HepG2 (cell line): ENCODE data around the gene NADK2. TPM values are rescaled to one million over a fixed set of nuclear protein-coding genes. Genes with fewer than 3 reads are reported as not detected.

Source experiments
- BRCA1 ChIP-seq: sonication (generic); formaldehyde crosslinking; IDR thresholded peaks from 2 replicates; pipeline ENCODE4 v1.4.0; 2020; ENCODE audit warnings: missing genetic modification reagents
- CC2D1A ChIP-seq: sonication (generic); formaldehyde crosslinking; IDR thresholded peaks from 2 replicates; pipeline ENCODE4 v1.8.1; 2023; ENCODE audit warnings: mild to moderate bottlenecking, missing genetic modification reagents
- DMAP1 ChIP-seq: IDR thresholded peaks from 2 replicates; pipeline ENCODE4 v1.6.1; 2016
- HCFC1 ChIP-seq: fragments of 150-350 bp; IDR thresholded peaks from 2 replicates; pipeline ENCODE4 v1.6.1; 2014; ENCODE audit warnings: low read depth, low read length
- HDAC1 ChIP-seq: sonication (generic); formaldehyde crosslinking; IDR thresholded peaks from 2 replicates; pipeline ENCODE4 v1.5.1; 2020; ENCODE audit warnings: mild to moderate bottlenecking, missing genetic modification reagents
- KAT2B ChIP-seq: fragments of 150-350 bp; IDR thresholded peaks from 2 replicates; pipeline ENCODE4 v1.6.1; 2014; ENCODE audit warnings: low read depth, low read length, borderline replicate concordance
- MZF1 ChIP-seq: sonication (generic); formaldehyde crosslinking; IDR thresholded peaks from 2 replicates; pipeline ENCODE4 v1.8.1; 2023; ENCODE audit warnings: mild to moderate bottlenecking, missing genetic modification reagents, borderline replicate concordance
- NCOA2 ChIP-seq: sonication (generic); formaldehyde crosslinking; IDR thresholded peaks from 2 replicates; pipeline ENCODE4 v1.8.0; 2022; ENCODE audit warnings: inconsistent platforms
- NFIB ChIP-seq: sonication (generic); formaldehyde crosslinking; IDR thresholded peaks from 2 replicates; pipeline ENCODE4 v1.9.0; 2021; ENCODE audit warnings: missing genetic modification reagents, mild to moderate bottlenecking, borderline replicate concordance
- PCBP2 ChIP-seq: fragments of 200-400 bp; formaldehyde crosslinking; optimal IDR thresholded peaks from 2 replicates; pipeline ENCODE3; 2018; ENCODE audit warnings: low read length, low read depth; ENCODE audit not compliant: poor library complexity, severe bottlenecking
- RARA ChIP-seq: IDR thresholded peaks from 2 replicates; pipeline ENCODE4 v1.6.1; 2016; ENCODE audit warnings: missing genetic modification reagents, missing compliant biosample characterization
- RFX1 ChIP-seq: fragments of 450-650 bp; IDR thresholded peaks from 2 replicates; pipeline ENCODE4 v1.6.1; 2017
- SETDB1 ChIP-seq: sonication (generic); formaldehyde crosslinking; IDR thresholded peaks from 2 replicates; pipeline ENCODE4 v1.5.1; 2020; ENCODE audit warnings: missing genetic modification reagents, mild to moderate bottlenecking, borderline replicate concordance
- SNAPC2 ChIP-seq: sonication (generic); formaldehyde crosslinking; IDR thresholded peaks from 2 replicates; pipeline ENCODE4 v1.8.1; 2022; ENCODE audit warnings: mild to moderate bottlenecking, missing genetic modification reagents
- SP5 ChIP-seq: IDR thresholded peaks from 2 replicates; pipeline ENCODE4 v1.6.1; 2016; ENCODE audit warnings: low read depth, borderline replicate concordance
- SUZ12 ChIP-seq: fragments of 150-350 bp; IDR thresholded peaks from 2 replicates; pipeline ENCODE4 v1.6.1; 2014; ENCODE audit warnings: low read depth, low read length
- TOPORS ChIP-seq: sonication (generic); formaldehyde crosslinking; IDR thresholded peaks from 2 replicates; pipeline ENCODE4 v1.8.0; 2023; ENCODE audit warnings: mild to moderate bottlenecking, missing genetic modification reagents
- ZC3H13 ChIP-seq: sonication (generic); formaldehyde crosslinking; IDR thresholded peaks from 2 replicates; pipeline ENCODE4 v1.8.1; 2023; ENCODE audit warnings: mild to moderate bottlenecking, missing genetic modification reagents, moderate library complexity
- ZNF30 ChIP-seq: sonication (generic); formaldehyde crosslinking; IDR thresholded peaks from 2 replicates; pipeline ENCODE4 v1.5.0; 2020; ENCODE audit warnings: mild to moderate bottlenecking, missing genetic modification reagents
- ZNF33B ChIP-seq: sonication (generic); formaldehyde crosslinking; IDR thresholded peaks from 2 replicates; pipeline ENCODE4 v1.5.1; 2020; ENCODE audit warnings: mild to moderate bottlenecking, missing genetic modification reagents
- polyA plus RNA-seq, 8 experiments: library from polyadenylated mRNA; depleted of rRNA in 3 of 8; stranded (reverse) in 7 of 8; unstranded in 1 of 8; fragments of >200 nt; fragmentation: Illumina TruSeq in 4 of 8; extraction: Trizol in 4 of 8; gene quantifications; 2 replicates each; pipeline versions ENCODE4 v1.2.1 to v1.2.3, GENCODE V29; 2011 to 2016; ENCODE audit warnings: low read depth in 4 of 8, missing spikeins in 1 of 8, mixed read lengths in 1 of 8; ENCODE audit not compliant: insufficient read depth in 1 of 8
- total RNA-seq, 5 experiments: library from RNA; depleted of rRNA; stranded (reverse); fragments of >200 nt; fragmentation: Illumina TruSeq; extraction: Trizol; gene quantifications; 2 replicates each; pipeline ENCODE4 v1.2.3, GENCODE V29; 2016; ENCODE audit warnings: low read depth in 1 of 5
- TF ChIP-seq, protein P1 (sequence below): sonication (generic); formaldehyde crosslinking; IDR thresholded peaks from 2 replicates; pipeline ENCODE4 v1.9.0; 2021; ENCODE audit warnings: missing genetic modification reagents, borderline replicate concordance
- TF ChIP-seq, protein P2 (sequence below), 2 experiments: sonication (generic) in 1 of 2; formaldehyde crosslinking in 1 of 2; IDR thresholded peaks; 2 replicates each; pipeline versions ENCODE4 v1.4.0 to v1.6.1; 2018 to 2020; ENCODE audit warnings: missing genetic modification reagents in 2 of 2, borderline replicate concordance in 1 of 2, low read depth in 1 of 2, mild to moderate bottlenecking in 1 of 2, missing biosample characterization in 1 of 2
- TF ChIP-seq, protein P3 (sequence below): IDR thresholded peaks from 2 replicates; pipeline ENCODE4 v1.4.0; 2020; ENCODE audit warnings: mild to moderate bottlenecking, missing genetic modification reagents

The NADK2 gene
- total and polyA plus RNA-seq, 2 of the 13 experiments (the other 11 are each of a cell fraction or from before 2014, with no cell fraction given), result 13.9 to 71.4 TPM

DNA sequence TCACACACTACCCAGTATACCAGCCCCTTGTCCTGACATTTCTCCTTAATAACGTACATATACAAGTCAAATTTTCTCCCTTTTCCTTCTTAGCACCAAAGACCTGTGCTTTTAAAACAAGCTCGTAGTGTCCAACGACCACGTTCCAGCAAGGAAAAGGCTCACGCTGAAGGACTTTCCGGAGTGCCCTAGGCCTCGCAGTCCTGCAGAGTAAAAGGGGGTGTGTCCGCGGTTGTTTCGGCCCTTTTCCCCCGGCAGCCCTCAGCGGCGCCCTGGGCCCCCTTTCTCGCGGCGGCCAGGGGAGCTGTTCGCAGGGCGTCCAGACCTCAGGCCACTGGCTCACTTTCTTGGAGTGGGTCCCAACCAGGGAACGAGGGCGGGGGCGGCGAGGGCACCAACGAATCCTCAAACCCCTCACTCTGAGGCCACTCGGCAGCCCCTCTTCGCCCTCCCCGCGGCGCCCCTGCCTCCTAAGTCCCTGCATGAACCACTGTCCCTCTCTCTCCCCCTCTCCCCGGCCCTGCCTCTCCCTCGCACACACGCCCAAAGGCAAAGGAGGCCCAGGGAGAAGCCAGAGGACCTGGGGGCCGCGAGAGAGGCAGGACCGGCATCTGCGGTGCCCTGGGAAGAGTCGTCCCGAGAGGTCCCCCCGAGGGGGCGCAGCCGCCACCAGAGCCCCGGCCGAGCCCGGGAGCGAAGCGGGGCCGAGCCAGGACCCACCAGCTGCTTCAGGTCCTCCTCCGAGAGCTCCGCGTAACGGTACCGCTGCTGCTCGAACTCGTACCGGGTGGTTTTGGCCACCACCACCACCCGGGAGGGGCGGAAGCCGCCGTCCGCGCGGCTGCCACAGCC, 720 bp downstream of the NADK2 start (continued):
- TF ChIP-seq SUZ12 (no peak), SETDB1 (CRISPR knock-in tag) (no peak), DMAP1 (CRISPR knock-in tag) (no peak), PCBP2 (no peak), NCOA2 (CRISPR knock-in tag) (no peak), ZC3H13 (CRISPR knock-in tag) (no peak), ZNF33B (CRISPR knock-in tag) (no peak), SNAPC2 (CRISPR knock-in tag) (0 out of 2 replicates have a peak, but pooled peaks have one; percentile 49), MZF1 (no peak), RFX1 (no peak), KAT2B (no peak), CC2D1A (CRISPR knock-in tag) (no peak), HDAC1 (CRISPR knock-in tag) (0 out of 2 replicates have a peak, but pooled peaks have one; percentile 48), BRCA1 (no peak), NFIB (CRISPR knock-in tag) (no peak), SP5 (no peak), TOPORS (no peak), RARA (no peak), ZNF30 (CRISPR knock-in tag) (no peak), HCFC1 (no peak)
- TF ChIP-seq, protein P1, sequence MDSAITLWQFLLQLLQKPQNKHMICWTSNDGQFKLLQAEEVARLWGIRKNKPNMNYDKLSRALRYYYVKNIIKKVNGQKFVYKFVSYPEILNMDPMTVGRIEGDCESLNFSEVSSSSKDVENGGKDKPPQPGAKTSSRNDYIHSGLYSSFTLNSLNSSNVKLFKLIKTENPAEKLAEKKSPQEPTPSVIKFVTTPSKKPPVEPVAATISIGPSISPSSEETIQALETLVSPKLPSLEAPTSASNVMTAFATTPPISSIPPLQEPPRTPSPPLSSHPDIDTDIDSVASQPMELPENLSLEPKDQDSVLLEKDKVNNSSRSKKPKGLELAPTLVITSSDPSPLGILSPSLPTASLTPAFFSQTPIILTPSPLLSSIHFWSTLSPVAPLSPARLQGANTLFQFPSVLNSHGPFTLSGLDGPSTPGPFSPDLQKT (CRISPR knock-in tag), result no peak
- TF ChIP-seq, protein P2, sequence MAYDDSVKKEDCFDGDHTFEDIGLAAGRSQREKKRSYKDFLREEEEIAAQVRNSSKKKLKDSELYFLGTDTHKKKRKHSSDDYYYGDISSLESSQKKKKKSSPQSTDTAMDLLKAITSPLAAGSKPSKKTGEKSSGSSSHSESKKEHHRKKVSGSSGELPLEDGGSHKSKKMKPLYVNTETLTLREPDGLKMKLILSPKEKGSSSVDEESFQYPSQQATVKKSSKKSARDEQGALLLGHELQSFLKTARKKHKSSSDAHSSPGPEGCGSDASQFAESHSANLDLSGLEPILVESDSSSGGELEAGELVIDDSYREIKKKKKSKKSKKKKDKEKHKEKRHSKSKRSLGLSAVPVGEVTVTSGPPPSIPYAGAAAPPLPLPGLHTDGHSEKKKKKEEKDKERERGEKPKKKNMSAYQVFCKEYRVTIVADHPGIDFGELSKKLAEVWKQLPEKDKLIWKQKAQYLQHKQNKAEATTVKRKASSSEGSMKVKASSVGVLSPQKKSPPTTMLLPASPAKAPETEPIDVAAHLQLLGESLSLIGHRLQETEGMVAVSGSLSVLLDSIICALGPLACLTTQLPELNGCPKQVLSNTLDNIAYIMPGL (CRISPR knock-in tag; IDR thresholded peaks at IDR 0.05; ENCODE audit: borderline replicate concordance in 1 of 2, low read depth in 1 of 2), result peak; percentile 34 to 63
- TF ChIP-seq, protein P3, sequence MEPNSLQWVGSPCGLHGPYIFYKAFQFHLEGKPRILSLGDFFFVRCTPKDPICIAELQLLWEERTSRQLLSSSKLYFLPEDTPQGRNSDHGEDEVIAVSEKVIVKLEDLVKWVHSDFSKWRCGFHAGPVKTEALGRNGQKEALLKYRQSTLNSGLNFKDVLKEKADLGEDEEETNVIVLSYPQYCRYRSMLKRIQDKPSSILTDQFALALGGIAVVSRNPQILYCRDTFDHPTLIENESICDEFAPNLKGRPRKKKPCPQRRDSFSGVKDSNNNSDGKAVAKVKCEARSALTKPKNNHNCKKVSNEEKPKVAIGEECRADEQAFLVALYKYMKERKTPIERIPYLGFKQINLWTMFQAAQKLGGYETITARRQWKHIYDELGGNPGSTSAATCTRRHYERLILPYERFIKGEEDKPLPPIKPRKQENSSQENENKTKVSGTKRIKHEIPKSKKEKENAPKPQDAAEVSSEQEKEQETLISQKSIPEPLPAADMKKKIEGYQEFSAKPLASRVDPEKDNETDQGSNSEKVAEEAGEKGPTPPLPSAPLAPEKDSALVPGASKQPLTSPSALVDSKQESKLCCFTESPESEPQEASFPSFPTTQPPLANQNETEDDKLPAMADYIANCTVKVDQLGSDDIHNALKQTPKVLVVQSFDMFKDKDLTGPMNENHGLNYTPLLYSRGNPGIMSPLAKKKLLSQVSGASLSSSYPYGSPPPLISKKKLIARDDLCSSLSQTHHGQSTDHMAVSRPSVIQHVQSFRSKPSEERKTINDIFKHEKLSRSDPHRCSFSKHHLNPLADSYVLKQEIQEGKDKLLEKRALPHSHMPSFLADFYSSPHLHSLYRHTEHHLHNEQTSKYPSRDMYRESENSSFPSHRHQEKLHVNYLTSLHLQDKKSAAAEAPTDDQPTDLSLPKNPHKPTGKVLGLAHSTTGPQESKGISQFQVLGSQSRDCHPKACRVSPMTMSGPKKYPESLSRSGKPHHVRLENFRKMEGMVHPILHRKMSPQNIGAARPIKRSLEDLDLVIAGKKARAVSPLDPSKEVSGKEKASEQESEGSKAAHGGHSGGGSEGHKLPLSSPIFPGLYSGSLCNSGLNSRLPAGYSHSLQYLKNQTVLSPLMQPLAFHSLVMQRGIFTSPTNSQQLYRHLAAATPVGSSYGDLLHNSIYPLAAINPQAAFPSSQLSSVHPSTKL (CRISPR knock-in tag), result peak; percentile 46; the same call in 1 of the 2 replicates
